T-helper 9 cell (primary cell): ENCODE data around the gene KLK3.
"Not testable (repeated sequence)": the region's sequence is repeated elsewhere in the genome, so short reads cannot be mapped to it uniquely, and the experiment has no call there.

Experiments
- DNase-seq: peaks from one replicate; pipeline ENCODE4 v3.0.0-alpha.2; 2020

The KLK3 gene

DNA sequence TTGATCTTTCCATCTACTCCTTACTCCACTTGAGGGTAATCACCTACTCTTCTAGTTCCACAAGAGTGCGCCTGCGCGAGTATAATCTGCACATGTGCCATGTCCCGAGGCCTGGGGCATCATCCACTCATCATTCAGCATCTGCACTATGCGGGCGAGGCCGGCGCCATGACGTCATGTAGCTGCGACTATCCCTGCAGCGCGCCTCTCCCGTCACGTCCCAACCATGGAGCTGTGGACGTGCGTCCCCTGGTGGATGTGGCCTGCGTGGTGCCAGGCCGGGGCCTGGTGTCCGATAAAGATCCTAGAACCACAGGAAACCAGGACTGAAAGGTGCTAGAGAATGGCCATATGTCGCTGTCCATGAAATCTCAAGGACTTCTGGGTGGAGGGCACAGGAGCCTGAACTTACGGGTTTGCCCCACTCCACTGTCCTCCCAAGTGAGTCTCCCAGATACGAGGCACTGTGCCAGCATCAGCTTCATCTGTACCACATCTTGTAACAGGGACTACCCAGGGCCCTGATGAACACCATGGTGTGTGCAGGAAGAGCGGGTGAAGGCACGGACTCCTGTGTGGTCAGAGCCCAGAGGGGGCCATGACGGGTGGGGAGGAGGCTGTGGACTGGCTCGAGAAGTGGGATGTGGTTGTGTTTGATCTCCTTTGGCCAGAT lies 15.8 kb downstream of the KLK3 start:
- no peak for DNase-seq

DNA sequence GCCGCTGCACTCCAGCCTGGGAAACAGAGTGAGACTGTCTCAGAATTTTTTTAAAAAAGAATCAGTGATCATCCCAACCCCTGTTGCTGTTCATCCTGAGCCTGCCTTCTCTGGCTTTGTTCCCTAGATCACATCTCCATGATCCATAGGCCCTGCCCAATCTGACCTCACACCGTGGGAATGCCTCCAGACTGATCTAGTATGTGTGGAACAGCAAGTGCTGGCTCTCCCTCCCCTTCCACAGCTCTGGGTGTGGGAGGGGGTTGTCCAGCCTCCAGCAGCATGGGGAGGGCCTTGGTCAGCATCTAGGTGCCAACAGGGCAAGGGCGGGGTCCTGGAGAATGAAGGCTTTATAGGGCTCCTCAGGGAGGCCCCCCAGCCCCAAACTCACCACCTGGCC lies 18.3 kb downstream of the KLK3 start, which contains the start of gene KLK2:
TSS of gene KLK2 (plus strand) at position 384 of the 400 bp plus-strand sequence. CDS start 35 bp downstream, outside the sequence.
- DNase-seq, result no peak

DNA sequence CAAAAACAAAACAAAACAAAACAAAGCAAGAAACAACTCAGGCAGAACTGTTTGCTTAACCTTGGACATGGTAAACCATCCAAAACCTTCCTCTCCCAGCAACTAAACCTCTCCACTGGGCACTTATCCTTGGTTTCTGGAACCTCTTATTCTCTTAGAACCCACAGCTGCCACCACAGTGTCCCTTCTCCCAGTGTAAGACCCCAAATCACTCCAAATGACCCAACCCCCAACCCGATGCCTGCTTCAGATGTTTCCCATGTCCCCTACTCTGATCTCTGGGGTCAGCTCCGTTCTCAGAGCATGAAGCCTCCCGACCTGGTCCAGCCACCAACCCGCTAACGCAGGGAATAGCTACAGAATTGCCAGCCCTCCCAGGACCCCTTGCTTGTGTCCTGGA lies 19.5 kb downstream of the KLK3 start:
- DNase-seq, result no peak

DNA sequence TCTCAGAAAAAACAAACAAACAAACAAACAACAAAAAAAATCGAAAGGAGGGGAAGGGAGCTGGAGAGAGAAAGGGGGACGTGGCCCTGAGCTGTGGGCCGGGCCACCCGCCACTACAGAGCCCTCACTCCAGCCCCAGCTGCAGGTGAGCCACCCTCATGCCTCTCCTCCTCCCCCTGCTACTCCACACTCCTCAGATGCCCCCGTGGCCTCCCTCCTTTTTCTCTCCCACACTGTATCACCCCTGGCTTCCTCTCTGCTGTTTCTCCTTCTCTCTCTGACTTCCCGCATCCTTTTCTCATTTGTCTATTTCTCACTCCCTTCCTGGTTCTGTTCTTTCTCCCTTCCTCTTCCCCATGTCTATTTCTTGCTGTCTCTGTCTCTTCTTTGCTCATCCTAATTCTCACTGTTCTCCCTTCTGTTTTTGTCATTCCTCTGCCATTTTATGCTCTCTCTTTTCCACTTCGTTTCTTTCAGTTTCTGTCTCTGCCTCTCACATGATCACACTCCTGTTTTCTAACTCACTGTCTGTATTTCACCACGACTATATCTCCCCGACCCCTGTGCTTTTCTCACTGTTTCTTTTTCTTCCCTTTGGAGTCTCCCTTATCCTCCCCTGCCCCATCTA lies 21.2 kb downstream of the KLK3 start:
- DNase-seq, result no peak

DNA sequence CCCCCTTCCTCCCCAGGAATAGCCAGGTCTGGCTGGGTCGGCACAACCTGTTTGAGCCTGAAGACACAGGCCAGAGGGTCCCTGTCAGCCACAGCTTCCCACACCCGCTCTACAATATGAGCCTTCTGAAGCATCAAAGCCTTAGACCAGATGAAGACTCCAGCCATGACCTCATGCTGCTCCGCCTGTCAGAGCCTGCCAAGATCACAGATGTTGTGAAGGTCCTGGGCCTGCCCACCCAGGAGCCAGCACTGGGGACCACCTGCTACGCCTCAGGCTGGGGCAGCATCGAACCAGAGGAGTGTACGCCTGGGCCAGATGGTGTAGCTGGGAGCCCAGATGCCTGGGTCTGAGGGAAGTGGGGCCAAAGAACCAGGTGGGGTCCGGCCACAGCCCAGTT lies 21.7 kb downstream of the KLK3 start:
- no peak for DNase-seq

DNA sequence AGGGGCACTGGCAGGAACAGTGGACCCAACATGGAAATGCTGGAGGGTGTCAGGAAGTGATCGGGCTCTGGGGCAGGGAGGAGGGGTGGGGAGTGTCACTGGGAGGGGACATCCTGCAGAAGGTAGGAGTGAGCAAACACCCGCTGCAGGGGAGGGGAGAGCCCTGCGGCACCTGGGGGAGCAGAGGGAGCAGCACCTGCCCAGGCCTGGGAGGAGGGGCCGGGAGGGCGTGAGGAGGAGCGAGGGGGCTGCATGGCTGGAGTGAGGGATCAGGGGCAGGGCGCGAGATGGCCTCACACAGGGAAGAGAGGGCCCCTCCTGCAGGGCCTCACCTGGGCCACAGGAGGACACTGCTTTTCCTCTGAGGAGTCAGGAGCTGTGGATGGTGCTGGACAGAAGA lies 22.6 kb downstream of the KLK3 start:
- no peak for DNase-seq

DNA sequence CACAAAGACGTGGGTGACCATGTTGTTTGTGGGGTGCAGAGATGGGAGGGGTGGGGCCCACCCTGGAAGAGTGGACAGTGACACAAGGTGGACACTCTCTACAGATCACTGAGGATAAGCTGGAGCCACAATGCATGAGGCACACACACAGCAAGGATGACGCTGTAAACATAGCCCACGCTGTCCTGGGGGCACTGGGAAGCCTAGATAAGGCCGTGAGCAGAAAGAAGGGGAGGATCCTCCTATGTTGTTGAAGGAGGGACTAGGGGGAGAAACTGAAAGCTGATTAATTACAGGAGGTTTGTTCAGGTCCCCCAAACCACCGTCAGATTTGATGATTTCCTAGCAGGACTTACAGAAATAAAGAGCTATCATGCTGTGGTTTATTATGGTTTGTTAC lies 24.1 kb downstream of the KLK3 start:
- DNase-seq, result no peak

DNA sequence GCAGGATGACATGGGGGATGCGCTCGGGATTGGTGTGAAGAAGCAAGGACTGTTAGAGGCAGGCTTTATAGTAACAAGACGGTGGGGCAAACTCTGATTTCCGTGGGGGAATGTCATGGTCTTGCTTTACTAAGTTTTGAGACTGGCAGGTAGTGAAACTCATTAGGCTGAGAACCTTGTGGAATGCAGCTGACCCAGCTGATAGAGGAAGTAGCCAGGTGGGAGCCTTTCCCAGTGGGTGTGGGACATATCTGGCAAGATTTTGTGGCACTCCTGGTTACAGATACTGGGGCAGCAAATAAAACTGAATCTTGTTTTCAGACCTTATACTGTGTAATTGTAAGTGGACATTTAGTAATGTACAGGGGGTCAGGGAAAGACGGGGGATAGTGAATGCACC lies 25.5 kb downstream of the KLK3 start:
- DNase-seq, result no peak

DNA sequence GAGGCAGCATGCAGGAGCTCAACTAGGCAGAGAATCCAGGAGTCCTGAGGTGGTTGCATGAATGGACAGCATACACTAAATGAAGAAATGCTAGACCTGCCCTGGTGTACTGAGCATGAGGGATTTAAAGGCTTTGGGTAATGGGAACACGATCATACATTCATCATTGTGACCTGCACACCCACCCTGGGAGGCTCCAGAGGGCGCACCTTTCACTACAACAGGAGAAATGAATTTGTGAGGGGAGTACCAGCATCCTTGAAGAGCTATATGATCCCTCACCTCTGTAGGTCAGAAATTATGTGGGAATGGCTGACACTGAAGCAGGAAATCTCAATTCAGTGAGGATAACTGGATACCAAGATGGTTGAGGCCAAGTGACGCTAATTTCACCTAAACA lies 27.5 kb downstream of the KLK3 start:
- DNase-seq, result no peak

DNA sequence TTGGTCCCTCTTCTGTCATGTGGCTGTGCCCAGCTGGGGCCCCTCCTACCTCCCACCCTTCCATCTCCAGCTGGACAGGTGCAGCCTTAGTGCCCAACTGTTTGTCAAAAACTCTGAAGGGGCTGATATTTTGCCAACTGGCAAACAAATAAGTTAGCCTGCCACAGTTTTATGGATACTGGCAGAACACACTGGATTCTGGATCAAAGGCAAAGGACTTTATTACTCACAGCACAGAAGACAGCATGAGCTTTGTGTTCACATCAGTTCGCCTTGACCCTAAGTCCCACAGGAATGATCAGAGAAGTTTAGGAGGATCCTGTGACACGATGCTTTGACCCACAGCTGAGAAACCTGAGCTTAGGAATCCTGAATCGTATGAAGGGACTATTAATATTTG lies 34.9 kb downstream of the KLK3 start:
- no peak for DNase-seq

DNA sequence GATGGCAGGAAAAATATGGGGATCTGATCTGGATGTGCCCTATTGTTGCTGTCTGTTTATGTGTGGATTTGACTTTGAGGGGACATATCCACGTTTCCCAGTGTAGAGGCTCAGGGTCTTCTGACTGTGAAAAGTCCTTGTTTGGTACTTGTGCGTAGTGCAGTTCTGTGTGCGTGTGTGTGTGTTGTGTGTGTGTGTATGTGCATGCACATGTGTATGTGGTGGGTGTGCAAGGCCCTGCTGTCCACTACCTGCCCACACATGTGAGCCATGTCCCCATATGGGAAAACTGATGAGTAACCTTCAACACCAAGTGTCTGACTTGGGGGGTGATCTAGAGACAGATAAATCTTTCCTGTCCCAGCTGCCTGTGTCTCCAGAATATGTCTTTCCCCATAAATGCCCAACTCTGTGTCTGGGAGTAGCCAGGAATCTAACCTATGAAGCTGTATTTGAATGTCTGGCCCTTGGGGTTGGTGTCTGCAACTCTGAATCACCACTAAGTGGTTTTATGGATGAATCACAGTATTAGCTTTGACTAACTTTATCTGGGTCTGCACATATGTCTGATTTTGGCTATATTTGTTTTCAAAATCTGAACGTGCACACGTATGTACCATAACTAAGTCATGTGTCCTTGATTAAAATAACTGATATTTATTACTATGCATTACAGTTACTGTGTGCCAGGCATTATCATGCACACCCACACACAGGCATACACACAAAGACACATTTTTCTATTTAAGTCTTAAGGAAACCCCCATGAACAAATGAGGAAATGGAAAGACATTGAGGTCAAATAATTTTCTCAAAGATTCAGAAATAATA lies 35.9 kb downstream of the KLK3 start:
- no peak for DNase-seq

DNA sequence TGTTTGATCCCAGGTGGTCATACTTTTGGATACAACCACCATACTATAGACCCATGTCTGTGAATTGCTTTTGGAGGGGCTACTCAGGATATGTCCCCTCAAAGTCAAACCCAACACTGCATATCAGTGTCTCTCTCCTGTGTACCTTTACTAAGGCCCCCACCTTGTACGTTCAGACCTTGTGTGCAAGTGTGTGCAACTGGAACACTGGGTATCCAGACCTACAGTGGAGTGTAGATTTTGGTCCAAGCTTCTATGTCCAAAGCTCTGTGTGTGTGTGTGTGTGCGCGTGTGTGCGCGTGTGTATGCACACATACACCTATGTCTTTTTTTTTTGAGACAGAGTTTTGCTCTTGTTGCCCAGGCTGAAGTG lies 36.5 kb downstream of the KLK3 start:
- no peak for DNase-seq

DNA sequence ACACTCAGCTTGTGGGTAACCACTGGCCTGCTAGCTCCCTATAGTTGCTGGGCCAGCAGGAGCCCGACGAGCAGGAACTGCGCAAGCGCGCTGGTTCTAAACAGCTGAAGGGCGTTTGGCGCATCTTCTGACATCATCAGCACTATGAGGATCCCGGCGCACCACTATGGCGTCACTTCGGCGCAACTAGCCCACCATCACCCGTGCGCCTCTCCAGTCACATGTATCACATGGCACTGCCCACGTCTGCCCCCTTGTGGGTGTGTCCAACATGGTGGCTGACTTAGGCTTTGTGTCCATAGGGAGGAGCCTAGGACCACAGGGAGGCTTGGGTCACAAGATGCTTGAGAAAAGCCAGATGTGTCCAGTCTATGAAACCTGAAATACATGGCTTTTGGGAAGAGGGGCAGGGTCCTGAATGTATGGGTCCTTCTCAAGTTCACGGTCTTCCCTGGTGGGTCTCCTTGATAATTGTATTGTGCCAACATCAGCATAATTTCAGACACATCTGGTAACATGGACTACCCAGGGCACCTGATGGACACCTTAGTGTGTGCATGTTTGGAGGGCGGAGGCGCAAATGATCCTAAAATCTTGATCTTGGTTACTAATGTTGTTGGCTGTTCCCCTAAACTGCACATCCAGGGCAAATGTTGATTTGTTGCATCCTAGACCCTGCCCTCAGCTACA lies 38.5 kb downstream of the KLK3 start:
- DNase-seq, result no peak

DNA sequence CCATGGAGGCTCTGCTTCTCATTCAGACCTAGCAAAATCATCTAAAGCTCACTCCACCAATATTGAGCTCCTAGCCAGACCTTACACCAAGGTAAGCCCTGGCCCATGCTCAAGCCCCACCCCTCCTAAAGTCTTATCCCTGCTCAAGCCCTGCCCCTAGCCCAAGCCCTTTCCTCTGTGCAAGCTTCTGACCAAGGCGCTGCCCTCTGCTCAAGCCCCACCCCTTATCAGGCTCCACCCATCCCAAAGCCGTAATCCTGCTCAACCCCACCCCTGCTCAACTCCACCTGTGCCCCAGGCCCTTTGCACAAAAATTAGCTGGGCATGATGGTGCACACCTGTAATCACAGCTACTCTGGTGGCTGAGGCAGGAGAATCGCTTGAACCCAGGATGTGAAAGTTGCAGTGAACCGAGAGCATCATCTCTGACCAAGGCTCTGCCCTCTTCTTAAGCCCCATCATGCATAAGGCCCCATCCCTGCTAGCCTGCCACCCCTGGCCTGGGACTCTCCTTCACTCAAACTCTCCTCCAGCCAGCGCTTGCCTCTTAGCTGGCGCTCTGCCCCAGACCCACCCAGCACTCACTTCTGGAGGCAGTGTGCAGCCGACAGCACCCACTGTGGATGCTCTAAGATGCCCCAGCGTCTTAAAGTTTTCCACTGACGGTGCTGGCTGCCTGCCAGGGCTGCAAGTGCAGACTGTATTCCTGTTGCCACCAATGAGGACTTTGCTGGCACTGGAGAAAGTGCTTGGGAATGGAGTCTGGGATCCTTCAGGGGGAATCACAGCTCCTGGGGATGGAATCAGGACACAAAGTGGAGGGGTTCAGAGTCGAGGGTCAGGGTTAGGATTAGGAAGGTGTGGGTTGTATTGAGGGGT lies 40.0 kb downstream of the KLK3 start:
- no peak for DNase-seq

DNA sequence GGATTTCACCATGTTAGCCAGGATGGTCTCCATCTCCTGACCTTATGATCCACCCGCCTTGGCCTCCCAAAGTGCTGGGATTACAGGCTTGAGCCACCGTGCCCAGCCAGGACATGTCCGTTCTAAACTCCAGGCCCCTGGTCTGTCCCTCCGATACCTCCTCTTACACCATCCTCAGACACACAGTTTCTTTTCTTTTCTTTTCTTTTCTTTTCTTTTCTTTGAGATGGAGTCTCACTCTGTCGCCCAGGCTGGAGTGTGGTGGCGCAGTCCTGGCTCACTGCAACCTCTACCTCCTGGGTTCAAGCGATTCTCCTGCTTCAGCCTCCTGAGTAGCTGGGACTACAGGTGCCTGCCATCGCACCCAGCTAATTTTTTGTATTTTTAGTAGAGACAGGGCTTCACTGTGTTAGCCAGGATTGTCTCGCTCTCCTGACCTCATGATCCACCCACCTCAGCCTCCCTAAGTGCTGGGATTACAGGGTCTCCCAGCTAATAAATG lies 41.4 kb downstream of the KLK3 start:
- not testable (repeated sequence) for DNase-seq

DNA sequence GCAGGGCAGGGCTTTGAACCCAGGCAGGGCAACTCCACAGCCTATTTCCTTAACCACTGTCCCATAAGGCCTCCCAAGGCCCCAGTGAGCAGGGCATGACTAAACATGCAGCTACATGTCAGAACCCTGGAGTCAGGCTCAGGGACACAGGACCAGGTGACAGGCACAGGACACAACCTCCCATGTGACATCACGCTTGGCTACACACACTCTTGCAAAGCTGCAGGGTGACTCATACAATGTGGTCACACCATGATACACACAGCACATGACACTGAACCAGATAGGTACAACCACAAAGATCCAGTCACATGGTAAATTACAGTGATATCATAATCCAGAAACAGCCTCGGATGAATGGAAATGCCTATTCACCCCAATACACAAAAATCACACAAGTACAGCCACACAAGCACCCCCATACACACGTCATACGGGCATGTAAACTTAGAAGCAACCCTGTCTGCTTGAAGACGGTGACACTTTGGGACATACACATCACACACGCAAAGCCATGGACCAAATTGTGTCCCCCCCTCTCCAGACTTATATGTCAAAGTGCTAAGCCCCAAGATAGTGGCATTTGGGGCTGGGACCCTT lies 42.0 kb downstream of the KLK3 start:
- DNase-seq, result no peak

DNA sequence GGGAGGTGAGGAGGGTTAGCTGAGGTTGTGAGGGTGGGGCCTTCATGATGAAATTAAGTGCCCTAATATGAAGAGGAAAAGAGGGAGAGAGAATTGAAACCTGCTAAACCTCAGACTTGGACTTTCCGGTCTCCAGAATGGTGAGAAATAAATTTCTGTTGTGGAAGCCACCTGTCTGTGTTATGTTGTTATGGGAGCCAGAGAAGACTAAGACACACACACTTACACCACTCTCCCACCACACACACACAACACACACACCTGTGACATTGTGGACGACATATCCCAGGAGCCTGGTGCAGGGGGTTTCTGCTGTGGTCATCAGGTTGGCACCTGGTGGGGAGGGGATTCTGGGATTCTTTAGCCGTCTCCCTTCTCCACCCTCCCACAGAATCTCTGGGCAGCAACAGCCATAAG lies 42.5 kb downstream of the KLK3 start:
- DNase-seq, result no peak

DNA sequence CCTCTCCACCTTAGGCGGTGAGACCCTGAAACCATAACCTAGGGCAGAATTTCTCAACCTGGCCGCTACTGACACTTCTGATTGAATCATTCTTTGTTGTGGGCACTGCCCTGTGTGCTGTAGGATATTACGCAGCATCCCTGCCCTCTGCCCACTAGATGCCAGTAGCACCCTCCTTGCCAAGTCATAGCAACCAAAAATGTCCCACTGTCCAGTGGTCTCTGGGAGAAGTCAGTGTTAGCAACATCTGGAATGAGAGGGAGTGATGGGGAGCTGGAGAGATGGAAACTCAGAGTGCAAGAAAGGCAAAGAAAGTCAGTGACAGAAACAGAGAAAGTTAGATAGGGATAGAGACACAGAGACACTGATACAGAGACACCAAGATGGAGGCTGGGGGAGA lies 42.9 kb downstream of the KLK3 start:
- DNase-seq, result no peak

DNA sequence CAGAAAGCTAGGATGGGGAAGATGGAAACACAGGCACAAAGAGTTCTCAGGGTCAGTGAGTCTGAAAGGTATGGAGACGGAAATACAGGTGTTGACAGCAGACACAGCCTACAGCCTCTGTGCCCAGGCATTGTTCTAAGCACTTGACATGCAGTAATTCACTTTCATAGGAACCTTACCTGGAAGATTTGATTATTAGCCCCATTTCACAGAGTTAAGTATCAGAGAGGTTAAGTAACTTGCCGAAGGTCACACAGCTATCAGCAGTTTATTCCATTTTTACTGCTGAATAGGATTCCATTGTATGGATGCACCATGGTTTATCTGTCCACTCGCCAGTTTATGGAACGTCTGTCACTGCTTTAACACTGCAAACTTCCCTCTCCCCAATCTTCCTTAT lies 43.3 kb downstream of the KLK3 start:
- no peak for DNase-seq

DNA sequence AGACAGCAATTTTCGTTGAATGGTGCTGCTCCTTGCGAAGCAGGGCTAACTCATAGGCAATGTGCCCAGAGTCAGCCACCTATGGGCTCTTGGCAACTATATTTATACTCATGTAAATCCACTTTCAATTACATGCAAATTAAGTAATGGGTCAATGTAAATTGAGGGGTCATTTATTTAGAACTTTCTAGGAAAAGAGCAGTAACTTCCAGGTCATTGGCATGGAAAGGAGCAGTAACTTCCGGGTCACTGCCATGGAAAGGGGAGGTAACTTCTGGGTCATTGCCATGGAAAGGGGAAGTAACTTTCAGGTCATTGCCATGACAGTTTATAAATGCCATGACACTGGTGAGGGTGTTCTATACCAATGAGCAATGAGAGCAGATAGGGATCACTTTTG lies 44.9 kb downstream of the KLK3 start:
- no peak for DNase-seq

DNA sequence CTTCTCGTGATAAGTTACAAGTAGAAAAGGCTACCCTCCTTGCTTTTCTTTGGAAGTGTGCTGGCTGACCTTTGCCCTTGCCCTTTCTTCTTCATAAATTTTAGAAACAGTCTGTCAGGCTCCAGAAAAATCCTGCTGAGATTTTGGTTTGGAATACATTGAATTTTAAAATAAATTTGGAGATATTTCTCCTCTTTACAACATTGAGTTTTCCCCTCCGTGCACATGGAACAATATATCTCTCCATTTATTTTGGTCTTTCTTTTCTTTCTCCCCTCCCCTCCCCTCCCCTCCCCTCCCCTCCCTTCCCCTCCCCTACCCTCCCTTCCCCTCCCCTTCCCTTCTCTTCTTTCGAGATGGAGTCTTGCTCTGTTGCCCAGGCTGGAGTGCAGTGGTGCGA lies 47.9 kb downstream of the KLK3 start:
- DNase-seq, result no peak

DNA sequence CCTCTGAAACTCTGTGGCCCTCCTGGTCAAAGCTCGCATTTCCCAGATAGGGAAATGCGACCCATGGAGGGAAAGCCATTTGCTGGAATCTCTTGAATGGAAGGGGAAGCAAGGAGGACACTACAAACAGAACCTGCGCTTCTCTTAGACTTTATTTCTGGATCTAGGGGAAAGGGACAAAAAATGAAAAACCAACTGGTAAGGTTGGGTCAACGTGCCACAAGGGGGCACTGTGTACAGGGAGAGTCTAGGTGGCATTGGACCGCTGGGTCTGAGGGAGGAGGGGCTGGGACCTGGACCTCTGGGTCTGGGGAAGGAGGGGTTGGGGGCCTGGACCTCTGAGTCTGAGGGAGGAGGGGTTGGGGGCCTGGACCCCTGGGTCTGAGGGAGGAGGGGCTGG lies 51.5 kb downstream of the KLK3 start:
- peak; percentile 16 for DNase-seq
